ENCODE results near the gene RAVER2. TPM values are rescaled to one million over a fixed set of nuclear protein-coding genes. Genes with fewer than 3 reads are reported as not detected.

RAVER2 gene
- total and polyA plus RNA-seq, 3 donors from 2014 or later, result 3.6 to 7.1 (median 6.7) TPM

- WGBS, 2 donors, result 90% methylated on average over 4 of the region's 4 CpGs
- intact Hi-C loops (cut with DNase I; ENCODE audit: low total_unique reads), result no loop called here
- DNase-seq, result no peak
- Histone ChIP-seq H3K36me3 (ENCODE audit: low read depth, missing control alignments) (no peaks in the 10 kb centered on the region), H3K4me3 (no peak overlapping the region), H3K9me3 (no peaks in the 10 kb centered on the region), H3K4me1 (no peaks in the 10 kb centered on the region), H3K27ac (no peak overlapping the region), H3K27me3 (no peaks in the 10 kb centered on the region)
- TF ChIP-seq CTCF (IDR thresholded peaks at IDR 0.05), result no peak
Observed at GRCh38 chr1:64847666-64848065, 102.8 kb downstream of the RAVER2 start.

- TF ChIP-seq POLR2A (IDR thresholded peaks at IDR 0.05) (no peak), CTCF (IDR thresholded peaks at IDR 0.05) (no peak)
- Histone ChIP-seq H3K36me3 (ENCODE audit: low read depth, missing control alignments) (no peaks in the 10 kb centered on the region), H3K4me3 (no peak overlapping the region), H3K9me3 (no peaks in the 10 kb centered on the region), H3K27me3 (no peaks in the 10 kb centered on the region), H3K4me1 (no peaks in the 10 kb centered on the region), H3K27ac (no peak overlapping the region)
- WGBS, 2 donors, result 100% methylated on average over 1 to 3 of the region's 3 CpGs
- intact Hi-C loops (cut with DNase I; ENCODE audit: low total_unique reads), result no loop called here
- DNase-seq, result peak; percentile 10
Observed at GRCh38 chr1:64848136-64848535, 103.3 kb downstream of the RAVER2 start.

GRCh38 chr1:64848803-64849202, 103.9 kb downstream of the RAVER2 start:
- Histone ChIP-seq H3K4me3 (no peak overlapping the region), H3K36me3 (ENCODE audit: low read depth, missing control alignments) (no peaks in the 10 kb centered on the region), H3K4me1 (no peaks in the 10 kb centered on the region), H3K27ac (no peak overlapping the region), H3K9me3 (no peaks in the 10 kb centered on the region), H3K27me3 (no peaks in the 10 kb centered on the region)
- TF ChIP-seq POLR2A (IDR thresholded peaks at IDR 0.05) (no peak), CTCF (IDR thresholded peaks at IDR 0.05) (no peak)
- intact Hi-C loops (cut with DNase I; ENCODE audit: low total_unique reads), result no loop called here
- no peak for DNase-seq
- WGBS, 2 donors, result 81 to 84% methylated on average over 4 of the region's 4 CpGs

GRCh38 chr1:64849942-64850341, 105.1 kb downstream of the RAVER2 start:
- Histone ChIP-seq H3K27me3 (no peaks in the 10 kb centered on the region), H3K27ac (no peak overlapping the region), H3K36me3 (ENCODE audit: low read depth, missing control alignments) (no peaks in the 10 kb centered on the region), H3K4me1 (no peaks in the 10 kb centered on the region), H3K9me3 (no peaks in the 10 kb centered on the region), H3K4me3 (no peak overlapping the region)
- 89 to 94% methylated on average over 6 to 11 of the region's 11 CpGs for WGBS, 2 donors
- intact Hi-C loops (cut with DNase I; ENCODE audit: low total_unique reads), result no loop called here
- DNase-seq, result no peak
- TF ChIP-seq POLR2A (IDR thresholded peaks at IDR 0.05) (no peak), CTCF (IDR thresholded peaks at IDR 0.05) (no peak)

GRCh38 chr1:64850846-64851245, 106.0 kb downstream of the RAVER2 start:
- no peaks in the 10 kb centered on the region for H3K36me3 ChIP-seq (ENCODE audit: low read depth, missing control alignments)
- 97 to 98% methylated on average over 9 to 10 of the region's 10 CpGs for WGBS, 2 donors
- intact Hi-C loops (cut with DNase I; ENCODE audit: low total_unique reads), result no loop called here
- no peaks in the 10 kb centered on the region for H3K9me3 ChIP-seq
- no peaks in the 10 kb centered on the region for H3K27me3 ChIP-seq
- H3K27ac ChIP-seq, result no peak overlapping the region
- no peak for DNase-seq
- TF ChIP-seq CTCF (IDR thresholded peaks at IDR 0.05) (no peak), POLR2A (IDR thresholded peaks at IDR 0.05) (no peak)
- no peaks in the 10 kb centered on the region for H3K4me1 ChIP-seq
- H3K4me3 ChIP-seq, result no peak overlapping the region

All from testis (tissue), 3 donors.